ENCODE measurements around the gene CTNS.

- TF ChIP-seq CTCF (IDR thresholded peaks at IDR 0.05) (no peak), TCF7L2 (IDR thresholded peaks at IDR 0.05; ENCODE audit: low read depth, low read length) (no peak)
These were observed 51.5 kb downstream of the CTNS start for GRCh38 chr17:3688027-3688553.

All from Panc1 (cell line).